HG02973 (cell line): Measurements from ENCODE around the gene C2orf81.

Experiments
- ATAC-seq: cut with Tn5 transposase; IDR thresholded peaks from one replicate; pipeline ENCODE4 v1.9.1; 2021; ENCODE audit warnings: moderate library complexity; ENCODE audit not compliant: unreplicated experiment

The C2orf81 gene

GRCh38 chr2:74391580-74392448 lies 29.6 kb downstream of the C2orf81 start:
- ATAC-seq = peak; percentile 62

GRCh38 chr2:74391209-74391579 lies 30.2 kb downstream of the C2orf81 start:
- peak; percentile 10 for ATAC-seq

- no peak for ATAC-seq
Measured at GRCh38 chr2:74390606-74391005, 30.8 kb downstream of the C2orf81 start.

GRCh38 chr2:74387346-74387745 lies 34.1 kb downstream of the C2orf81 start:
- no peak for ATAC-seq

- ATAC-seq = no peak
Measured at GRCh38 chr2:74385396-74385795, 36.0 kb downstream of the C2orf81 start.

GRCh38 chr2:74384051-74384450 lies 37.4 kb downstream of the C2orf81 start:
- ATAC-seq = no peak

- no peak for ATAC-seq
Measured at GRCh38 chr2:74383254-74383653, 38.2 kb downstream of the C2orf81 start.

- ATAC-seq = no peak
Measured at GRCh38 chr2:74381751-74382150, 39.7 kb downstream of the C2orf81 start.

GRCh38 chr2:74379851-74380789 lies 41.3 kb downstream of the C2orf81 start, which contains the start of gene DCTN1:
TSS of gene DCTN1 (minus strand) at chr2:74380311. CDS start at chr2:74380037, 274 bp downstream.
- no peak for ATAC-seq

GRCh38 chr2:74378007-74378406 lies 43.4 kb downstream of the C2orf81 start:
- no peak for ATAC-seq

GRCh38 chr2:74375838-74376237 lies 45.6 kb downstream of the C2orf81 start:
- no peak for ATAC-seq

GRCh38 chr2:74374509-74375205 lies 46.8 kb downstream of the C2orf81 start:
- no peak for ATAC-seq

- ATAC-seq = no peak
Measured at GRCh38 chr2:74373985-74374384, 47.4 kb downstream of the C2orf81 start.

GRCh38 chr2:74373221-74373676 lies 48.2 kb downstream of the C2orf81 start:
- ATAC-seq = no peak

GRCh38 chr2:74372674-74373073 lies 48.7 kb downstream of the C2orf81 start:
- ATAC-seq = no peak

- ATAC-seq = no peak
Measured at GRCh38 chr2:74371421-74371820, 50.0 kb downstream of the C2orf81 start.

- ATAC-seq = no peak
Measured at GRCh38 chr2:74369976-74370375, 51.4 kb downstream of the C2orf81 start.

GRCh38 chr2:74368499-74368898 lies 52.9 kb downstream of the C2orf81 start:
- no peak for ATAC-seq

GRCh38 chr2:74367789-74368188 lies 53.6 kb downstream of the C2orf81 start:
- no peak for ATAC-seq

GRCh38 chr2:74366036-74366435 lies 55.4 kb downstream of the C2orf81 start:
- no peak for ATAC-seq
